ENCODE results near the gene MPPED2.

MPPED2 gene

GRCh38 chr11:30511408-30511807 is 74.7 kb downstream of the MPPED2 start:
- H3K4me3 ChIP-seq (ENCODE audit: low read depth, low read length), result no peak overlapping the region
- TF ChIP-seq CTCF (IDR thresholded peaks at IDR 0.05; ENCODE audit: low read depth, low read length), result no peak

GRCh38 chr11:30510750-30511149 is 75.4 kb downstream of the MPPED2 start:
- H3K4me3 ChIP-seq (ENCODE audit: low read depth, low read length), result no peak overlapping the region
- TF ChIP-seq CTCF (IDR thresholded peaks at IDR 0.05; ENCODE audit: low read depth, low read length), result no peak

DNA sequence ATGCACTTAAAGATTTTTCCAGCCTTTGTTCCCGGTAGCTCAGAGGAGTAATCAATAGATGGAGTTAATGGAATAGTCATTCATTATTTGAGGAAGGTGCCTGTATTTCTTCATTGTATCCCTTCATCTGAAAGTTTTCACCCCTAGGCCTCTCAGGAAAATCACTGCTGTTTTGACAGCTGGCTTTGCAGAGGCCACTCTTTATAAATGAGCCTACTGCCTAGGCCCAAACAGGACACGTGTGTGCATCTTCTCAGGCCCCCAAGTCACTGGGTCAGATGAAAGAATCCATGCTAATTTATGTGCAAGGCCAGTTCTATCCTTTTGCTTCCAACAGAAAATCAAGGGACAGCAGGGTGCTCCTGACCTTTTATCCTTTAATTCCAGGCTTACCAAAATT is 76.8 kb downstream of the MPPED2 start:
- TF ChIP-seq CTCF (IDR thresholded peaks at IDR 0.05; ENCODE audit: low read depth, low read length), result no peak
- H3K4me3 ChIP-seq (ENCODE audit: low read depth, low read length), result no peak overlapping the region

DNA sequence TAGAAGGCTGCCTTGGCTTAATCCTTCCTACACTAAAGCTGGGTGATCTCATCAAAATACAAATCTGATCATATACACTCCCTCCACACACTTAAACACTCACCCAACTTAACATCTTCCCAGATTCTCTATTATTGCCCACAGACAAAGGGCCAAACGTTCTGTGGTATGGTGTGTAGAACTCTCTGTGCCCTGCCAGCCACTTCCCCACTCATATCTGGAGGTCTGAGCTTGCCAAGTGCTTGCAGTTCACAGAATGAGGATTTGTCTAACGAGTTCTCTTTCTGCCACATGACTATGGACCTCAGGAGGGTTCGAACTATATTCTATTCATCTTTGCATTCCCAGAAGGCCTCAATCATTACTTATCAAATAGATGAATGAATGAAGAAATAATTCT is 77.6 kb downstream of the MPPED2 start:
- H3K4me3 ChIP-seq (ENCODE audit: low read depth, low read length), result no peak overlapping the region
- no peak for TF ChIP-seq CTCF (IDR thresholded peaks at IDR 0.05; ENCODE audit: low read depth, low read length)

- no peak for TF ChIP-seq CTCF (IDR thresholded peaks at IDR 0.05; ENCODE audit: low read depth, low read length)
- H3K4me3 ChIP-seq (ENCODE audit: low read depth, low read length), result no peak overlapping the region
Measured at GRCh38 chr11:30505603-30506002, 80.5 kb downstream of the MPPED2 start.

- H3K4me3 ChIP-seq (ENCODE audit: low read depth, low read length), result no peak overlapping the region
- no peak for TF ChIP-seq CTCF (IDR thresholded peaks at IDR 0.05; ENCODE audit: low read depth, low read length)
Measured at GRCh38 chr11:30504468-30504867, 81.7 kb downstream of the MPPED2 start.

- no peak overlapping the region for H3K4me3 ChIP-seq (ENCODE audit: low read depth, low read length)
- TF ChIP-seq CTCF (IDR thresholded peaks at IDR 0.05; ENCODE audit: low read depth, low read length), result no peak
Measured at GRCh38 chr11:30503156-30503555, 83.0 kb downstream of the MPPED2 start.

All from WI38 (cell line).